ENCODE measurements around the gene SGSM1. TPM values are rescaled to one million over a fixed set of nuclear protein-coding genes. Genes with fewer than 3 reads are reported as not detected.

SGSM1 gene
- total RNA-seq, 1 experiment from 2014 or later = 4.3 TPM

DNA sequence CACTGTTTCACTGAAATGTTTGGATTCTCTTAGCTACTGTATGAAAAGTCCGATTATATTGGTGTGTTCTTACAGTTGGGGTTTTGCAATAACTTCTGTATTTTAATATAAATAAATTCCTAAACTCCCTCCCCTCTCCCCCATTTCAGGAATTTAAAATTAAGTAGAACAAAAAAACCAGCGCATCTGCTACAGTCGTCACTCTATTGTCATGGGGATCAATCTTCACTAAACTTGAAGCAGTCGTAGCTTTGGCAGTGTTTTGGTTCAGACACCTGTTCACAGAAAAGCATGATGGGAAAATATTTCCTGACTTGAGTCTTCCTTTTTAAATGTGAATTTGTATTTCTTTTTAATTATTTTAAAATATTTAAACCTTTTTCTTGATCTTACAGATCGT is 40.8 kb upstream of the SGSM1 start:
- Histone ChIP-seq H3K9ac (ENCODE audit: extremely low read depth, insufficient read length, low read length) (no peak overlapping the region), H3K56ac (ENCODE audit: insufficient read length, low read depth, low read length) (no peak overlapping the region), H3K4ac (ENCODE audit: low read depth, low read length) (no peak overlapping the region), H3K79me1 (ENCODE audit: insufficient read depth, low read depth, low read length, poor library complexity, severe bottlenecking) (no peaks in the 10 kb centered on the region), H3K4me2 (ENCODE audit: insufficient read depth, insufficient read length, low read length) (no peak overlapping the region), H2BK12ac (ENCODE audit: insufficient read length, low read depth, low read length) (no peak overlapping the region), H2BK5ac (ENCODE audit: insufficient read length, low read length) (no peak overlapping the region), H3K18ac (ENCODE audit: insufficient read length, low read depth, low read length) (no peak overlapping the region), H2AK5ac (ENCODE audit: insufficient read length, low read length) (no peak overlapping the region), H2BK120ac (ENCODE audit: low read depth, low read length, poor library complexity, severe bottlenecking) (no peak overlapping the region), H3K4me1 (ENCODE audit: insufficient read depth, low read length) (no peaks in the 10 kb centered on the region; the same call in 1 of the 2 replicates), H3K27ac (ENCODE audit: insufficient read length, low read depth, low read length) (no peak overlapping the region), H4K5ac (ENCODE audit: insufficient read length, low read depth, low read length) (no peak overlapping the region), H2BK20ac (ENCODE audit: low read depth, low read length, poor library complexity, severe bottlenecking) (no peak overlapping the region), H4K20me1 (ENCODE audit: control insufficient read depth, insufficient read depth, insufficient read length) (no peaks in the 10 kb centered on the region), H3K27me3 (ENCODE audit: insufficient read depth, low read length) (no peaks in the 10 kb centered on the region; the same call in 1 of the 2 replicates), H2AFZ (ENCODE audit: low read length) (no peak overlapping the region), H3K14ac (ENCODE audit: insufficient read depth, low read length) (no peak overlapping the region), H4K91ac (ENCODE audit: insufficient read length, low read depth, low read length) (no peak overlapping the region), H3K23ac (ENCODE audit: insufficient read length, low read depth, low read length) (no peak overlapping the region), H3K9me3 (ENCODE audit: control insufficient read depth, low read depth, low read length) (no peaks in the 10 kb centered on the region), H3T11ph (ENCODE audit: low read length) (no peak overlapping the region), H2BK15ac (ENCODE audit: low read depth, low read length) (no peak overlapping the region), H3K23me2 (ENCODE audit: insufficient read length, low read depth, low read length, poor library complexity, severe bottlenecking) (no peaks in the 10 kb centered on the region), H4K8ac (replicated peaks; ENCODE audit: insufficient read length, low read depth, low read length) (no peak overlapping the region), H3K79me2 (ENCODE audit: insufficient read depth, low read length) (no peaks in the 10 kb centered on the region)
- peaks cover 1% of the 10 kb centered on the region for H3K27me3 Mint-ChIP-seq (ENCODE audit: low read depth)
- H3K9me3 Mint-ChIP-seq = no peaks in the 10 kb centered on the region
- no CpG with 5 or more reads among the region's 5 CpGs for WGBS (ENCODE audit: extremely low coverage, insufficient read length, low lambda C conversion rate)
- H3K27ac Mint-ChIP-seq = no peak overlapping the region
- H3K36me3 Mint-ChIP-seq (ENCODE audit: insufficient read depth in 1 of 3, low read depth in 3 of 3) = no peaks in the 10 kb centered on the region
- H3K4me1 Mint-ChIP-seq = peaks cover 16% of the 10 kb centered on the region in 2 experiments
- H3K4me3 Mint-ChIP-seq = no peak overlapping the region
- DNase-seq = no peak
- TF ChIP-seq, protein P1, sequence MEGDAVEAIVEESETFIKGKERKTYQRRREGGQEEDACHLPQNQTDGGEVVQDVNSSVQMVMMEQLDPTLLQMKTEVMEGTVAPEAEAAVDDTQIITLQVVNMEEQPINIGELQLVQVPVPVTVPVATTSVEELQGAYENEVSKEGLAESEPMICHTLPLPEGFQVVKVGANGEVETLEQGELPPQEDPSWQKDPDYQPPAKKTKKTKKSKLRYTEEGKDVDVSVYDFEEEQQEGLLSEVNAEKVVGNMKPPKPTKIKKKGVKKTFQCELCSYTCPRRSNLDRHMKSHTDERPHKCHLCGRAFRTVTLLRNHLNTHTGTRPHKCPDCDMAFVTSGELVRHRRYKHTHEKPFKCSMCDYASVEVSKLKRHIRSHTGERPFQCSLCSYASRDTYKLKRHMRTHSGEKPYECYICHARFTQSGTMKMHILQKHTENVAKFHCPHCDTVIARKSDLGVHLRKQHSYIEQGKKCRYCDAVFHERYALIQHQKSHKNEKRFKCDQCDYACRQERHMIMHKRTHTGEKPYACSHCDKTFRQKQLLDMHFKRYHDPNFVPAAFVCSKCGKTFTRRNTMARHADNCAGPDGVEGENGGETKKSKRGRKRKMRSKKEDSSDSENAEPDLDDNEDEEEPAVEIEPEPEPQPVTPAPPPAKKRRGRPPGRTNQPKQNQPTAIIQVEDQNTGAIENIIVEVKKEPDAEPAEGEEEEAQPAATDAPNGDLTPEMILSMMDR (conservative IDR thresholded peaks at IDR 0.05) = no peak
